ENCODE results near the gene IL27RA. TPM values are rescaled to one million over a fixed set of nuclear protein-coding genes. Genes with fewer than 3 reads are reported as not detected.

The IL27RA gene
- polyA plus RNA-seq, 1 experiment = 6.6 TPM

DNA sequence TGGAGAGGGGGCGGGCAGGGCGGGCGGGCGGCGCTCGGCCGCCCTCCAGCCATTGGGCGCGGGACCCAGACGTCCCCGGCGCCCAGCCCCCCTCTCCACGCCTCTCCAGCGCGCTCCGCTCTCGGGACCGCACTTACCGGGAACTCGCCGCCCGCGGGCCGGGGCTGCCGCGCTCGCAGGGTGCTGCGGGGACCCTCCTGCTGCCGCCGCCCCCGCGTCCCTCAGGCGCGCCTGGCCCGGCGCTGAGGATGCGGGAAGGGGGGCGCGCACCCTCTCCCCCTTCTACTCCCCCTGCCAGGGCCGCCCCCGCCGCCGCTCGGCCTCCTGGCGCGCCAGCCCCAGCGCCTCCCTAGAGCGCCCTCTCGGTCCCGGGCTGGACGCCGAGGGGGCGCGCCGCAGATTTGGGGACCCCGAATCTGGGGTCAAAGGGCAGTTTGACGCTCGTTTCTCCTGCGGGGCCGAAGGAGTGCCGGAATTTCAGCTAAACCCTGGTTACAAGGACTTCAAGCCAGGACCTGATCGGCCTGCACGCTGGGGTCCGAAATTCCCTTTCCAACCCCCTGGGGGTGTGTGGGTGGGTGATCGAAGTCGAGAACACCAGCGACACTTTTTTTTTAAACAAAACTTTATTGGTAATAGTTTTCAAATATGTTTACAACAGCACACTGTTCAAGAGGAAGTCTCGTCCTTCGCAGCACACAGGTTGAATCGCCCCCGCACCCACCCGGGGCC, 59.7 kb downstream of the IL27RA start:
- Histone ChIP-seq H3K27me3 (ENCODE audit: control insufficient read depth, insufficient read depth, low read length) (no peaks in the 10 kb centered on the region), H3K36me3 (ENCODE audit: control insufficient read depth, insufficient read depth, low read length) (peaks cover 2% of the 10 kb centered on the region), H3K4me3 (ENCODE audit: low read depth, low read length) (peak overlapping the region; percentile 78)
- ChIA-PET POLR2A (no interaction called here), CTCF (interaction anchor here (0.6 to 1.3 kb wide), 3 partner anchors 16 to 50 kb away, joined by 3 to 5 read pairs (median 3); no protein-coding TSS in a partner anchor)
- DNase-seq (ENCODE audit: low read depth) = no peak
- TF ChIP-seq, protein P1, sequence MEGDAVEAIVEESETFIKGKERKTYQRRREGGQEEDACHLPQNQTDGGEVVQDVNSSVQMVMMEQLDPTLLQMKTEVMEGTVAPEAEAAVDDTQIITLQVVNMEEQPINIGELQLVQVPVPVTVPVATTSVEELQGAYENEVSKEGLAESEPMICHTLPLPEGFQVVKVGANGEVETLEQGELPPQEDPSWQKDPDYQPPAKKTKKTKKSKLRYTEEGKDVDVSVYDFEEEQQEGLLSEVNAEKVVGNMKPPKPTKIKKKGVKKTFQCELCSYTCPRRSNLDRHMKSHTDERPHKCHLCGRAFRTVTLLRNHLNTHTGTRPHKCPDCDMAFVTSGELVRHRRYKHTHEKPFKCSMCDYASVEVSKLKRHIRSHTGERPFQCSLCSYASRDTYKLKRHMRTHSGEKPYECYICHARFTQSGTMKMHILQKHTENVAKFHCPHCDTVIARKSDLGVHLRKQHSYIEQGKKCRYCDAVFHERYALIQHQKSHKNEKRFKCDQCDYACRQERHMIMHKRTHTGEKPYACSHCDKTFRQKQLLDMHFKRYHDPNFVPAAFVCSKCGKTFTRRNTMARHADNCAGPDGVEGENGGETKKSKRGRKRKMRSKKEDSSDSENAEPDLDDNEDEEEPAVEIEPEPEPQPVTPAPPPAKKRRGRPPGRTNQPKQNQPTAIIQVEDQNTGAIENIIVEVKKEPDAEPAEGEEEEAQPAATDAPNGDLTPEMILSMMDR (IDR thresholded peaks at IDR 0.05; ENCODE audit: insufficient read depth, low read depth, low read length) = peak; percentile 34

DNA sequence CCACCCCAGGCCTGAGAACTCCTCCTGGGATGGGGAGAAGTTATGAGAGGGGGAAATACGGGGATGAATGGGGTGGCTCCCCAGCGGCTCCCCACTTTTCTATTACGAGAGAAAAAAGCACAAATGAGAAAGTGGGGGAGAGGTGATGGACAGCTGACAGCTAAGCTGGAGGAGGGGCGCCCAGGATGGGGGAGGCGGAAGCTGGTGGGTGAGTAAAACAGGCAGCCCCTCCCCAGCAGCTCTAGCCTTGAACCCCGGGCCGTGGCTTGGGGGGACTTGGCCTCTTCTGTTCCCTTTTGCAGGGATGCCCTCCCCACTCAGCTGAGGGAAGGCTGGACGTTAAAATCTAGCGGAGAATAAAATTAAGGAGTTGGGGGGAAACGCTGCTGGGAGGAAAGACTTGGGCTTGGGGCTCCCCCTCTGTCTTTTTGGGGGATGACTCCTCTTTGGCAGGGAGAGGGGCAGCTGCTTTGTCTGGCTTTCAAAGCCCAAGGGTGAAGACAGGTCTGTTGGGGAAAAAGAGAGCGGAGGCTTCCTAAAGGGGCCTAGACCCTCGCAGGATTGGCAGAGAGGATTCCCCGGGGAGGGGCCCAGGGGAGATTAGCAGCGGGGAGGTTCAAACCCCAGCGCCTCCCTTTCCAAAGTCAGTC, 60.4 kb downstream of the IL27RA start:
- TF ChIP-seq, protein P1 (IDR thresholded peaks at IDR 0.05; ENCODE audit: insufficient read depth, low read depth, low read length) = peak; percentile 17; the same call in 1 of the 2 replicates
- CTCF ChIA-PET = interaction anchor here (0.6 to 1.3 kb wide), 5 partner anchors 17 to 49 kb away, joined by 3 to 5 read pairs (median 3); no protein-coding TSS in a partner anchor

DNA sequence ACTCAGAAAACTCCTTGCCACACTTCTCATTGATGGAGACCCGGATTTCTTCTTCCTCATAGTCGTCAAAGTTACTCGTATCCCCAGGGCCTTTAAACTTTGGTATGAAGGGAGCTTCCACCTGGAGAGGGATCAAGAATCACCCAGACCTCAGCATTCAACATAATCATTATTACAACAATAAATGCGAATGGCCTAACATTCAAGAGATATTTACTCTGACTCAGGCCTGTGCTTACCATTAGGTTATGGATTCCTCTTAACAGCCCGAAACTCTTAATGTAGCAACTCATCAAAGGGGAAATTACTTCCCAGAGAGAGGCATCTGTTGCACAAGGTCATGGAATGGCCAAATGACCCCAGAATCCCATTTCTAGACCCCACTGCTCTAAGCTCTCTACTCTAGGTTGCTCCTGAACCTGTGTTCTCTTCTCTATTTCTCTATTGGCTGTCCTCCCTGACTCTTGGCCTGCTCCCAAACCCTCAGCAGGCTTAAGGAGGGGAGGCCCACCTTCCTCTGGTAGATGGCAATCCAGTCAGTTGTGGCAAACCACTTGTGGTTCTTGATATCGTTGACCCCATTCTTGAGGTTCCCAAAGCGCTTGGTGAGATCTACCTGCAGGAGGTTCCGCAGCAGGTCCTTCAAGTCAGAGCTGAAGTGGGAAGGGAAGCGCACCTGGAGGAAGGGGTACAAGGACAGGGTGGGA, 61.7 kb downstream of the IL27RA start:
- Histone ChIP-seq H3K27me3 (ENCODE audit: control insufficient read depth, insufficient read depth, low read length) (no peaks in the 10 kb centered on the region), H3K4me3 (ENCODE audit: low read depth, low read length) (no peak overlapping the region), H3K36me3 (ENCODE audit: control insufficient read depth, insufficient read depth, low read length) (peaks cover 14% of the 10 kb centered on the region)
- no peak for DNase-seq (ENCODE audit: low read depth)
- TF ChIP-seq, protein P1 (IDR thresholded peaks at IDR 0.05; ENCODE audit: insufficient read depth, low read depth, low read length) = no peak
- ChIA-PET POLR2A (no interaction called here), CTCF (no interaction called here)

More for the DNA sequence above, 60.4 kb downstream of the IL27RA start:
- Histone ChIP-seq H3K36me3 (ENCODE audit: control insufficient read depth, insufficient read depth, low read length) (peaks cover 8% of the 10 kb centered on the region), H3K27me3 (ENCODE audit: control insufficient read depth, insufficient read depth, low read length) (no peaks in the 10 kb centered on the region), H3K4me3 (ENCODE audit: low read depth, low read length) (peak overlapping the region; percentile 78)
- no peak for DNase-seq (ENCODE audit: low read depth)
- POLR2A ChIA-PET = no interaction called here

DNA sequence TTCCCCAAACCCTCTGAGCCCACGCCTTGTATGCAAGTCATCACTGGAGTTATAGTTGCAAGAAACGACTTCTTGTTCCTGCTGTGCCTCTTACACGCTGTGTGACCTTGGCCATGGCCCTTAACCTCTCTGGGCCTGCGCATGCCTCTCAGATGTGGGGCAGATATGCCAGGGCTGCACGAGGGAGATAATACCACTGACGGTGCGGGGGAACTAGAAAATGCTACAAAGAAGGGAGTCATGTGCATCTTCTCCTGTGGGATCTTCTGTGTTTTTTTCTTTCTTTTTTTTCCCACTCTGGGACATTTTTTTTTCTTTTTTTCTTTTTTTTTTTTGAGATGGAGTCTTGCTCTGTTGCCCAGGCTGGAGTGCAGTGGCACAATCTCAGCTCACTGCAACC, 63.3 kb downstream of the IL27RA start:
- DNase-seq (ENCODE audit: low read depth) = no peak
- TF ChIP-seq, protein P1 (IDR thresholded peaks at IDR 0.05; ENCODE audit: insufficient read depth, low read depth, low read length) = no peak
- ChIA-PET CTCF (interaction anchor here (0.7 kb wide), 1 partner anchor 63 kb away, joined by 3 read pairs; the partner anchor contains the start of gene IL27RA), POLR2A (no interaction called here)
- no peak overlapping the region for H3K4me3 ChIP-seq (ENCODE audit: low read depth, low read length)
- H3K27me3 ChIP-seq (ENCODE audit: control insufficient read depth, insufficient read depth, low read length) = no peaks in the 10 kb centered on the region
- H3K36me3 ChIP-seq (ENCODE audit: control insufficient read depth, insufficient read depth, low read length) = peaks cover 14% of the 10 kb centered on the region

All from BJ (cell line).